NCI-H2196 (cell line): ENCODE data around the gene TTPAL.

Source experiments
- DNase-seq: peaks from one replicate; lab custom pipeline; 2025; ENCODE audit not compliant: unreplicated experiment; lab: John Stamatoyannopoulos, UW

The TTPAL gene, protein sequence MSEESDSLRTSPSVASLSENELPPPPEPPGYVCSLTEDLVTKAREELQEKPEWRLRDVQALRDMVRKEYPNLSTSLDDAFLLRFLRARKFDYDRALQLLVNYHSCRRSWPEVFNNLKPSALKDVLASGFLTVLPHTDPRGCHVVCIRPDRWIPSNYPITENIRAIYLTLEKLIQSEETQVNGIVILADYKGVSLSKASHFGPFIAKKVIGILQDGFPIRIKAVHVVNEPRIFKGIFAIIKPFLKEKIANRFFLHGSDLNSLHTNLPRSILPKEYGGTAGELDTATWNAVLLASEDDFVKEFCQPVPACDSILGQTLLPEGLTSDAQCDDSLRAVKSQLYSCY

GRCh38 chr20:44475694-44476560 lies at the start of gene TTPAL:
TSS of gene TTPAL (plus strand) at chr20:44475874. CDS start at chr20:44480000, 4,126 bp downstream.
- peak; percentile 93 for DNase-seq

- DNase-seq: no peak
These were observed 49.8 kb upstream of the TTPAL start for GRCh38 chr20:44425923-44426322.

- DNase-seq: no peak
These were observed 48.5 kb upstream of the TTPAL start for GRCh38 chr20:44426879-44427790.

GRCh38 chr20:44427804-44428173 lies 47.9 kb upstream of the TTPAL start:
- DNase-seq: no peak

GRCh38 chr20:44428174-44429016 lies 47.3 kb upstream of the TTPAL start:
- no peak for DNase-seq

DNA sequence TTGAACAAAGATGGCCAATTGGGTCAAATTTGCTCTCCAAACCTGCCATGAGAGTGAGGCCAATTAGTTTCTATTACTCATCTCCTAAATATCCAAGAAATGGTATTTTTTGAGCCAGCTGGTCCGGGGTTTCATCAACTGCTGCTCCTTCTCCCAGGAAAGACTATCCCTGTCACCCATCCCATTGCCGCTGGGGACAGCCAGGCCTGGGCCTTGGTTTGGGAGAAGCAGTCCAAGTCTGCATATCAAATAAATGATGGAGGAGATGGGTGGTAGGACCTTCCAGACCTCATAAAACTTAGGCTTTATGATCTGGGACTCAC lies 46.7 kb upstream of the TTPAL start:
- DNase-seq: no peak

- DNase-seq: no peak
These were observed 46.0 kb upstream of the TTPAL start for GRCh38 chr20:44429419-44430269.

- DNase-seq: no peak
These were observed 45.2 kb upstream of the TTPAL start for GRCh38 chr20:44430270-44431065.

GRCh38 chr20:44431118-44431501 lies 44.6 kb upstream of the TTPAL start:
- DNase-seq: no peak

DNA sequence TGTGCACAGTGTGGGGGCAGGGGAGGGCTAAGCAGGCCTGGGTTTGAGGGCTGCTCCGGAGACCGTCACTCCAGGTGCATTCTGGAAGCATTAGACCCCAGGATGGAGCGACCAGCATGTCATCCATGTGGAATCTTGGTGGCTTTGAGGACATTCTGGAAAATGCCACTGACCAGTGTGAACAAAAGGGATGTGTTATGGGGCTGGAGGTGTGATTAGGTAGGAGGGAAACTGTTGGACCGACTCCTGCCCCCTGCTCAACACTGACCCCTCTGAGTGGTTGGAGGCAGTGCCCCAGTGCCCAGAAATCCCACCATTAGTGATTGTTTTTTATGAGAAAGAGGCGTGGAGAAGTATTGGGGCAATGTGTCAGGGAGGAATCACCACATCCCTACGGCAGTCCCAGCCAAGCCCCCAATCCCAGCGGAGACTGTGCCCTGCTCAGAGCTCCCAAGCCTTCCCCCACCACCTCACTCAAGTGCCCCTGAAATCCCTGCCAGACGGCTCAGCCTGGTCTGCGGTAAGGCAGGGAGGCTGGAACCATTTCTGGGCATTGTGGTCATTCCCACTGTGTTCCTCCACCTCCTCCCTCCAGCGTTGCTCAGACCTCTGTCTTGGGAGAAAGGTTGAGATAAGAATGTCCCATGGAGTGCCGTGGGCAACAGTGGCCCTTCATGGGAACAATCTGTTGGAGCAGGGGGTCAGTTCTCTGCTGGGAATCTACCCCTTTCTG lies 44.0 kb upstream of the TTPAL start:
- no peak for DNase-seq

GRCh38 chr20:44432618-44433577 lies 42.8 kb upstream of the TTPAL start:
- DNase-seq: no peak

GRCh38 chr20:44433751-44434538 lies 41.7 kb upstream of the TTPAL start:
- DNase-seq: no peak

DNA sequence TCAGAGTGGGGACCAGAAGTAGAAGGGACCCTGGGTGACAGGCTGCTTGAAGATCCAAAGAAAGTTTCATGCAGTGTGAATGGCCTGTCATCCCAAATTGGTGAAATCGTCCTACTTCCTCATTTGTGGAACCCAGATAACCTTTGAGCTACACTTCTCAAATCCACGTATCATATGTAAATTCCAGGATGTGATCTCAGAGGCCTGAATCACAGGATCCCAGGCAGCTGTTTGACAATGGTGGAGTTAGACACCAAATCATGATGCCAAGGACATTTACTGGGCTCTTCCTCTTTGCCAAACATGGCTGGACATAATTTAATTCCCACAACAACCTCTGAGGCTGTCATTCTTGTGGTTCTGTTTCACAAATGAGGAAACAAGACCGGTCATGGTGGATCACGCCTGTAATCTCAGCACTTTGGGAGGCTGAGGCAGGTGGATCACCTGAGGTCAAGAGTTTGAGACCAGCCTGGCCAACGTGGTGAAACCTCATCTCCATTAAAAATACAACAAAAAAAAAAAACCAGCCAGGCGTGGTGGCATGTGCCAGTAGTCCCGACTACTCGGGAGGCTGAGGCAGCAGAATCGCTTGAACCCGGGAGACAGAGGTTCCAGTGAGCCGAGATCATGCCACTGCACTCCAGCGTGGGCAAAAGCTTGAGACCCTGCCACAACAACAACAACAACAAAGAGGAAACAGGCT lies 39.9 kb upstream of the TTPAL start:
- DNase-seq: no peak

DNA sequence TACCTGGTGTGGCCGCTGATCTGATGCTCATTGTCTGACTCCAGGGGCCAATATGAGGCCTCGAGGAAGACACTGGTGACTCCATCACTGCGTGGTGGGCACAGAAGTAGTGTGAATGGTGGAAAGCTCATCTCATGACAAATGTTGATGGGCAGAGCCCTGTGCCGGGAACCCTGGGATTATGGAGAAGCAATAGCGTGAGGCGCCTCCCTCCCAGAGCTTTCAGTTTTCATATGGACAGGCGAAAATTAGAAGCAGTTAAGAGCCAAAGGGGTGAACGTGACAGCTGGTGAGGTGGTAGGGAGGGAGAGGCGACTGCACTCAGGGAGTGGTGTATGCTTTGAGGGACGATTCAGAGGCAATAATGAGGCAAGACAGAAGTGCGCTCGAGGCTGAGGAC lies 39.3 kb upstream of the TTPAL start:
- DNase-seq: no peak

DNA sequence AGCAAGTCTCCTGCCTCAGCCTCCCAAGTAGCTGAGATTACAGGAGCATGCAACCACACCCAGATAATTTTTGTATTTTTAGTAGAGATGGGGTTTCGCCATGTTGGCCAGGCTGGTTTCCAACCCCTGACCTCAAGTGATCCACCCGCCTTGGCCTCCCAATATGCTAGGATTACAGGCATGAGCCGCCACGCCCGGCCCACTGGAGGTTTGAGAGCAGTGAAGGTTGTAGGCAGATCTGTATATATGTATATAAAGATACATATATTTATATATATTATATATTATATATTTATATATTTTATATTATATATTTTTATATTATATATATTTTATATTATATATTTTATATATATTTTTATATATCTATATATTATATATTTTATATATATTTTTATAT lies 38.2 kb upstream of the TTPAL start:
- no peak for DNase-seq

- DNase-seq: no peak
These were observed 36.9 kb upstream of the TTPAL start for GRCh38 chr20:44438782-44439181.
